GM21447 (cell line): ENCODE data around the gene AP4B1.
A peak's percentile ranks its signal among the peaks of the same experiment; 100 is the strongest.
"Not testable (repeated sequence)": the region's sequence is repeated elsewhere in the genome, so short reads cannot be mapped to it uniquely, and the experiment has no call there.

Experiments used
- ATAC-seq: cut with Tn5 transposase; IDR thresholded peaks from one replicate; pipeline ENCODE4 v1.9.1; 2021; ENCODE audit not compliant: unreplicated experiment

AP4B1 gene

DNA sequence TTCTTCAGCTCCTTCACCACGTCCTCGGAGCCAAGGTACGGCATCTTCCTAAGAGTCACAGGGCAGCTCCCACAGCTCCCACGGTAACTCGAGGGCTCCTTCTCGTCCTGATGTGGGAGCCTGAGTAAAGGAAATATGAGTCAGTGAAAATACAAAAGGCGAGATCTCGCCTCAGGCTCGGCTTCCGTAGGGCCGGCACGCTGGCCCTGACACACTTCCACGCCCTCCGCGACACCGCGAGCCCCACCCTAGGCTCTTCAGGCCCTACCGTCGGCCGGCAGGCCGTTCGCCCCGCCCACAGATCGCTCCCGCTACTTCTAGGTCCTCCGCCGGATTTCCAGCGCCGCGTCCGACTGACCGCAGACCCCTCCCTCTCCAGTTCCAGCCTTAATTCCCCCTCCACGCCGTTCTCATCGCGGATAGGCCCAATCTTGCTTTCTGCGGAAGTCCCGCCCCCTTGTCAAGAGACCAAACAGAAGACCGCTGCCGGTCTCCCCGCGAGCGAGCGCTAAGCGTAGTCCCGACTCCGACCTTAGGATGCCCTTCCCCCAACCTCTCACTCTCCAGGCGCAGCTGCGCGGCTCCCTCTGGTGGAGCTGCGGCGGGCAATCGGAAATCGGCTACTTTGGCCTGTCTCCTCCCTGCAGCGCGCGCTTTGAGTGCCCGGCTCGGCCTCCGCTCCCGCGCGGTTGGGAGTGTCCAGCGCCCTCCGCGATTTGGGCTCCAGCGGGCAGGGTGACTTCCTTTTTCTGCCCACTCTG lies at the start of gene AP4B1, which contains the start of gene DCLRE1B:
Gene AP4B1, minus strand, starts transcription at position 126 of the 761 bp plus-strand sequence. Its CDS starts 82 bp downstream, at position 44.
Gene DCLRE1B, plus strand, starts transcription at position 653 of the 761 bp plus-strand sequence. CDS start 261 bp downstream, outside the sequence.
- ATAC-seq: peak; percentile 89

GRCh38 chr1:113951719-113952118 lies 47.1 kb upstream of the AP4B1 start:
- no peak for ATAC-seq

DNA sequence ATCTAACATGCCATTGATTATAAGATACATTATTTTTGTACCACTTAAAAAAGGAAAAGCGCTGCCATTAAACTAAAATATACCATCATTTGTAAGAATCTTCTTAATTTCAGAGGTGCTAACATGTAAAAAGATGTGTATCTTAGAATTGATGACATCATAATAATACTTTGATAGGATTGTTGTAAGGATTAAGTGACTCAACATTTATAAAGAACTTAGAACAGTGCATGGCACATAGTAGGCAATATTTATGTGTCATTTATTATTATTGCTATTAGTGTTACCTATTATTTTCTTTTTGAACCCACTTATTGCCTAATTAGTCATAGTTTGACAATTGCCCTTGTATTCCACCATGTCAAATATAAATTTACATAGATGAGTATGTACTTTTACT lies 46.3 kb upstream of the AP4B1 start:
- no peak for ATAC-seq

- ATAC-seq: no peak
Measured at GRCh38 chr1:113949007-113949406, 44.4 kb upstream of the AP4B1 start.

- not testable (repeated sequence) for ATAC-seq
Measured at GRCh38 chr1:113948151-113948550, 43.6 kb upstream of the AP4B1 start.

GRCh38 chr1:113947388-113948107 lies 42.9 kb upstream of the AP4B1 start:
- ATAC-seq: no peak

DNA sequence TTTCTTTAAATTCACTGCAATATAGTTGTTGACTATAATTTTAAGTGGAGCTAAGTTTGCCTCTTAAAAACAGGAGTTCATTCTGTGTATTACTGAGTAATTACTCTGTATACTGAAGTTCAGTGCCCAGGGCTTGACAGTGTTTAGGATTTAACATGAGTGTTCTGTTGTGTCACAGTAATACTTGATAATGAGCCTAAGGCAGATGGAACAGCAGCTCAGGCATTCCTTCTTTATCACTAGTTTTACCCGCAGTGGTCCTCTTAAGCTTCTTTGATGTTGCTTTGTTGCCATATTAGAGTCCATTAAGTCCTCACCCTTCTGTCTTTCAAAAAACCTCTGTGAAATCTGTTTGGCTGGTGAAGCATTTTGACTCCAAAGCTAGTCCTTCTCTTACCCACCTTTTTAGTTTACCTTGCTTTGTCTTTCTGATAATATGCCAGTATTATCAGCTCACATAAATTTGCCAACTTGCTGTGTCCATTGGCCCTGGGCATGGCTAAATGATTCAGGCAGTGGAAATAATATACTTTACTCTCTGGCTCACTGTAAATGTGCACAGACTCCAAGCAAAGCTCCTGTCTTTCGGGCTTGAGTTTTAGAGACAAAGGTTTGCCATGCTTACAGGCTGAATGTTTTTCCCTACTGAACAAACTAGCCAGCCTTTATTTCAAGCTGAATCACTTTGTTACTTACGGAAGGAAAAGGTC lies 42.2 kb upstream of the AP4B1 start:
- no peak for ATAC-seq

- ATAC-seq: no peak
Measured at GRCh38 chr1:113946112-113946511, 41.5 kb upstream of the AP4B1 start.

DNA sequence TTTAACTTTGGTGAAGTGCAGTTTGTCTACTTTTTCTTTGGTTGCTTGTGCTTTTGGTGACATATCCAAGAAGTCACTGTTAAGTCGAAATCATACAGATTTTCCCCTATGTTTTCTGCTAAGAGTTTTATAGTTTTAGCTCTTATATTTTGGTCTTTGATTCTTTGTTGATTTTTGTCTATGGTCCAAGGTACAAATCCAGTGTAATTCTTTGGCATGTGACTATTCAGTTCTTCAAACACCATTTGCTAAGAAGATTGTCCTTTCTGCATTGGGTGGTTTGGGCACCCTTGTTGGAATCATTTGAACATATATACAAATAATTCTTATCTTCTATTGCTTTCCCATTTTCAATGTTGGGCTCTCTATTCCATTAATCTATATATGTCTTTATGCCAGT lies 40.7 kb upstream of the AP4B1 start:
- no peak for ATAC-seq

GRCh38 chr1:113943028-113943811 lies 38.6 kb upstream of the AP4B1 start:
- no peak for ATAC-seq

DNA sequence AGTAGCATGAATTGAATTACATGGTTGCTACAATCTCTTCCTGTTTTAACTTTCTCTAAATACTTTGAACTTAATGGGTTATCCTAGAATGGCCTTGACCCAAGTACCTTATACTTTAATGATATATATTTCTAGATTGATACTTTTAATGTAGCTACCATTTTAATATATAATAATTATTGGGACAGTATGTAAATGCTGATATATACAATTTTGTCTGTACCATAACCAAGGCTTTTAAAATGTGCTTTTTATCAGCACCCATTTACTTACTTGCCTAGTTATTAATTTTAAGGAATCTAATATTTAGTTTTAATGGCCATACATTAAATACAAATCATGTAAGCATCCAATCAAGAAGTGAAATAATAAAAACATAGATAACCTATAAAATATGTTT lies 37.9 kb upstream of the AP4B1 start:
- no peak for ATAC-seq

DNA sequence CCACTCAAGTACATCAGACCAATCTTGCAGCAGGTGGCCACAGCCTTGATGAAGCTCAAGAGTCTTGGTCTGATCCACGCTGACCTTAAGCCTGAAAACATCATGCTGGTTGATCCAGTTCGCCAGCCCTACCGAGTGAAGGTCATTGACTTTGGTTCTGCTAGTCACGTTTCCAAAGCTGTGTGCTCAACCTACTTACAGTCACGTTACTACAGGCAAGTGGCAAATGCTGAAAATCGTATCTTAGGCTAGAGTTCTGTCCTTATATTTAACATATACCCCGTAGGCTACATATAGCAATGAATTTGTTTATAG lies 36.6 kb upstream of the AP4B1 start:
- no peak for ATAC-seq

- no peak for ATAC-seq
Measured at GRCh38 chr1:113940365-113941244, 36.0 kb upstream of the AP4B1 start.

GRCh38 chr1:113938192-113938591 lies 33.6 kb upstream of the AP4B1 start:
- no peak for ATAC-seq

DNA sequence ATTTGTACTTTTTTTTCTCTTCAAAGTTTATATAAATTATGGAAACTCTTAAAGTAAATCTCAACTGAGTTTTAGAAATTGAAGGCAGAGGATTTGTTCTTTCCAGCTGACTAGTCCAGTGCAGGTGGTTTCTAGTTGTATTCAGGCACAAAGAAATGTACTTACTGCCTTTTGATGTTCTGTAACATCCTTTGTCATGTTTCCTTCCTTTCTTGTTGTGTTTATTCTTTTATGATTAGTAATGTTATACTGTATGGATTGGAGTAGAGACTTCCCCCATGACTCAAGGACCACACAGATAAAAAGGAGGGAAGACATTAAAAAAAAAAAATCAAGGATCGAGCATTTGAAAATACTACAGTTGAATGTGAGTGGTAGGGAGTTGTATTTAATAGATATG lies 32.5 kb upstream of the AP4B1 start:
- no peak for ATAC-seq

DNA sequence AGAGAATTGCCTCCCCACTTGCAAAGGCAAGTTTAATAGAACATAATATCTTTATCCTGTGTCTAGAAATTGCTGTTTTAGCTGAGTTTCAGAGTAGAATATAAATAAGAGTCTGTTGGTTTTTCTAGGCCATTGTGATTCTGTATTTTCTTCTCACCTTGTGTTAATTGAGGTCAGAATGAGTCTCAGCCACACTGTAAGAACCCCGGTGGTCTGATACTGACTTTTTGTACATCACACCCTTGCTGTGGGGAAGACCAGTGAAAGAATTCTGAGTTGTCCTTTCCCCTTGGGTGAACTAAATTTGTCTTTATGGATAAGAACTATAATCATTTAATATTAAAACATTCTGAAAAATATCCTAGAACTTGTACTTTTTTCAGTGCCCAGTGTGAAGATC lies 31.4 kb upstream of the AP4B1 start:
- ATAC-seq: no peak

DNA sequence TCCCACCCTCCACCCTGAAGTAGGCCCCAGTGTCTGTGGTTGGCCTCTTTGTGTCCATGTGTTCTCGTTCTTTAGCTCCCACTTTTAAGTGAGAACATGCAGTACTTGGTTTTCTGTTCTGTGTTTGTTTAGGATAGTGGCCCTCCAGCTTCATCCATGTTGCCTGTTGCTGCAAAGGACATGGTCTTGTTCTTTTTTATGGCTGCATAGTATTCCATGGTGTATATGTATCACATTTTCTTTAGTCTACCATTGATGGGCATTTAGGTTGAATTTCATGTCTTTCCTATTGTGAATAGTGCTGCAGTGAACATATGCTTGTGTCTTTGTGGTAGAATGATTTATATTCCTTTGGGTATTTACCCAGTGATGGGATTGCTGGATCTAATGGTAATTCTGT lies 30.6 kb upstream of the AP4B1 start:
- no peak for ATAC-seq

DNA sequence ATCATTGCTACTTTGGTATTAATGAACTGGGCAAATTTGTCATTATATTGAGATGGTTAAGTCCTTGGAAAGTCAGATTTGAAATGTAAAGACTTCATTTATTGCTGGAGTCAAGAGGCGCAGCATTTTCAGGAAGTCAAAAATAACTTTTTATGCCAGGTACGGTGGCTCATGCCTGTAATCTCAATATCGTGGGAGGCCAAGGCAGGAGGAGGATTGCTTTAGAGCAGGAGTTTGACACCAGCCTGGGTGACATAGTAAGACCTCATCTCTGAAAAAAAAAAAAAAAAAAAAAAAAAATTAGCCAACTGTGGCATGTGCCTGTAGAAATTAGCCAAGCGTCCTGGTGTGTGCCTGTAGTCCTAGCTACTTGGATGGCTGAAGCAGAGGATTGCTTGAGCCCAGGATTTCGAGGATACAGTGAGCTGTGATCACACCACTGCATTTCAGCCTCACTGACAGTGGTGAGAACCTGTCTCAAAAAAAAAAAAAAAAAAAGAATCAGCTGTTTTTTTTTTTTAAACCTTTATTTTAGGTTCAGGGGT lies 30.0 kb upstream of the AP4B1 start:
- ATAC-seq: no peak

GRCh38 chr1:113934006-113934405 lies 29.4 kb upstream of the AP4B1 start:
- ATAC-seq: no peak

- ATAC-seq: no peak
Measured at GRCh38 chr1:113931451-113931851, 26.9 kb upstream of the AP4B1 start.
